A673 (cell line): ENCODE results near the gene CX3CL1.
"Not testable (repeated sequence)": the region's sequence is repeated elsewhere in the genome, so short reads cannot be mapped to it uniquely, and the experiment has no call there.

ENCODE experiments used
- CTCF ChIP-seq: fragments of 300-800, 200-600 bp; sonication (generic); conservative IDR thresholded peaks from 2 replicates; pipeline ENCODE4 v1.5.1; 2017; ENCODE audit warnings: low read depth, mild to moderate bottlenecking, antibody characterized with exemption, low read length, moderate library complexity, mixed read lengths
- EZH2 ChIP-seq: fragments of 200-600 bp; sonication (generic); IDR thresholded peaks from 2 replicates; pipeline ENCODE4 v1.6.1; 2017; ENCODE audit warnings: borderline replicate concordance, low read depth, mild to moderate bottlenecking, mixed read lengths, antibody characterized with exemption, low read length; ENCODE audit not compliant: poor library complexity, severe bottlenecking

GRCh38 chr16:57397493-57397892 lies 25.2 kb downstream of the CX3CL1 start:
- TF ChIP-seq CTCF, EZH2: not testable (repeated sequence)
